Activated CD8-positive, alpha-beta memory T cell treated with anti-CD3 and anti-CD28 coated beads for 36 hours (primary cell): ENCODE measurements around the gene PBX3. TPM values are rescaled to one million over a fixed set of nuclear protein-coding genes. Genes with fewer than 3 reads are reported as not detected.

Source experiments
- CTCF ChIA-PET: fragments of 350-600 bp; sonication (Branson Sonifier 250); formaldehyde crosslinking; loops from one replicate; lab custom pipeline; 2021; ENCODE audit warnings: antibody characterized with exemption; lab: Charles Lee
- POLR2A ChIA-PET: fragments of 350-600 bp; sonication (Branson Sonifier 250); formaldehyde crosslinking; loops from one replicate; lab custom pipeline; 2021; ENCODE audit warnings: antibody characterized with exemption; lab: Charles Lee
- total RNA-seq, 2 experiments: library from RNA; stranded (reverse); gene quantifications; one replicate each; pipeline ENCODE4 v1.2.3, GENCODE V29; 2021

The PBX3 gene
- total RNA-seq, 2 experiments from 2014 or later = 14.7 to 15.4 TPM

GRCh38 chr9:125887172-125887571 lies 140.0 kb downstream of the PBX3 start:
- POLR2A ChIA-PET = no interaction called here
- CTCF ChIA-PET = interaction anchor here (0.6 kb wide), 1 partner anchor 56 kb away, joined by 3 read pairs; no protein-coding TSS in a partner anchor

- ChIA-PET POLR2A (no interaction called here), CTCF (no interaction called here)
Measured at GRCh38 chr9:125888211-125888610, 141.0 kb downstream of the PBX3 start.

- CTCF ChIA-PET = interaction anchor here (1.1 kb wide), 1 partner anchor 11 kb away, joined by 3 read pairs; no protein-coding TSS in a partner anchor
- POLR2A ChIA-PET = no interaction called here
Measured at GRCh38 chr9:125889112-125889475, 141.9 kb downstream of the PBX3 start.

- ChIA-PET CTCF (interaction anchor here (1.1 kb wide), 1 partner anchor 11 kb away, joined by 3 read pairs; no protein-coding TSS in a partner anchor), POLR2A (no interaction called here)
Measured at GRCh38 chr9:125889476-125890419, 142.6 kb downstream of the PBX3 start.

- ChIA-PET POLR2A (no interaction called here), CTCF (interaction anchor here (1.1 kb wide), 1 partner anchor 69 kb away, joined by 3 read pairs; no protein-coding TSS in a partner anchor)
Measured at GRCh38 chr9:125890826-125891225, 143.7 kb downstream of the PBX3 start.

GRCh38 chr9:125893277-125893676 lies 146.1 kb downstream of the PBX3 start:
- CTCF ChIA-PET = no interaction called here
- POLR2A ChIA-PET = no interaction called here

- ChIA-PET CTCF (no interaction called here), POLR2A (no interaction called here)
Measured at GRCh38 chr9:125894566-125894965, 147.4 kb downstream of the PBX3 start.

- CTCF ChIA-PET = no interaction called here
- POLR2A ChIA-PET = interaction anchor here (0.5 kb wide), 1 partner anchor 232 kb away, joined by 3 read pairs; no protein-coding TSS in a partner anchor
Measured at GRCh38 chr9:125896404-125896803, 149.2 kb downstream of the PBX3 start.

GRCh38 chr9:125896964-125897363 lies 149.8 kb downstream of the PBX3 start:
- CTCF ChIA-PET = interaction anchor here (0.7 kb wide), 1 partner anchor 429 kb away, joined by 4 read pairs; no protein-coding TSS in a partner anchor

GRCh38 chr9:125897481-125897880 lies 150.3 kb downstream of the PBX3 start:
- ChIA-PET POLR2A (no interaction called here), CTCF (interaction anchor here (0.7 kb wide), 1 partner anchor 428 kb away, joined by 4 read pairs; no protein-coding TSS in a partner anchor)

More at GRCh38 chr9:125896964-125897363, 149.8 kb downstream of the PBX3 start:
- POLR2A ChIA-PET = no interaction called here

GRCh38 chr9:125902214-125902613 lies 155.0 kb downstream of the PBX3 start:
- CTCF ChIA-PET = no interaction called here
- POLR2A ChIA-PET = no interaction called here

- ChIA-PET POLR2A (no interaction called here), CTCF (no interaction called here)
Measured at GRCh38 chr9:125902831-125903512, 155.8 kb downstream of the PBX3 start.

- POLR2A ChIA-PET = no interaction called here
- CTCF ChIA-PET = no interaction called here
Measured at GRCh38 chr9:125904155-125904851, 157.1 kb downstream of the PBX3 start.

GRCh38 chr9:125906144-125906543 lies 159.0 kb downstream of the PBX3 start:
- ChIA-PET CTCF (no interaction called here), POLR2A (no interaction called here)

GRCh38 chr9:125906893-125907292 lies 159.7 kb downstream of the PBX3 start:
- CTCF ChIA-PET = no interaction called here
- POLR2A ChIA-PET = interaction anchor here (0.5 kb wide), 1 partner anchor 486 kb away, joined by 3 read pairs; no protein-coding TSS in a partner anchor

GRCh38 chr9:125908136-125908535 lies 161.0 kb downstream of the PBX3 start:
- ChIA-PET CTCF (no interaction called here), POLR2A (no interaction called here)

GRCh38 chr9:125908966-125909365 lies 161.8 kb downstream of the PBX3 start:
- CTCF ChIA-PET = no interaction called here
- POLR2A ChIA-PET = no interaction called here

GRCh38 chr9:125909459-125909858 lies 162.3 kb downstream of the PBX3 start:
- POLR2A ChIA-PET = no interaction called here
- CTCF ChIA-PET = no interaction called here

- ChIA-PET POLR2A (no interaction called here), CTCF (no interaction called here)
Measured at GRCh38 chr9:125910286-125910685, 163.1 kb downstream of the PBX3 start.
